Endothelial cell of umbilical vein (primary cell): ENCODE results near the gene TGFBR3. TPM values are rescaled to one million over a fixed set of nuclear protein-coding genes. Genes with fewer than 3 reads are reported as not detected.

Source experiments
- BruUV-seq: library from RNA; stranded (reverse); fragments of 400-500 nt; replicated peaks from 2 replicates; lab custom pipeline; 2021; lab: Mats Ljungman, UMichigan
- CTCF ChIA-PET: fragments of 300-600, 350-600 bp; sonication (Branson Sonifier 250); formaldehyde crosslinking; loops from one replicate; lab custom pipeline; 2021; ENCODE audit warnings: antibody characterized with exemption, inconsistent platforms; lab: Charles Lee
- POLR2A ChIA-PET: fragments of 300-600, 350-600 bp; sonication (Branson Sonifier 250); formaldehyde crosslinking; loops from one replicate; lab custom pipeline; 2021; ENCODE audit warnings: antibody characterized with exemption, inconsistent platforms; lab: Charles Lee
- DNase-seq: peaks from one replicate; pipeline ENCODE4 v3.0.0-alpha.2; 2011; ENCODE audit warnings: low read depth, low spot score
- FAIRE-seq: peaks from 2 replicates; lab custom pipeline; 2011; peaks lifted over from hg19 to GRCh38; lab: Jason Lieb, UNC
- H2AFZ ChIP-seq: 2 replicates; pipeline ENCODE4 v1.6.0; 2012; ENCODE audit warnings: low read depth, low read length, control low read depth, inconsistent platforms
- H3K27ac ChIP-seq: 2 replicates; pipeline ENCODE4 v1.5.1; 2011; ENCODE audit warnings: low read depth, mild to moderate bottlenecking, control low read depth, low read length, moderate library complexity; ENCODE audit not compliant: insufficient read depth
- H3K27me3 ChIP-seq, 2 experiments: 2 replicates each; pipeline versions ENCODE4 v1.6.0 to v1.6.1; 2011; ENCODE audit warnings: low read length in 2 of 2, mixed read lengths in 1 of 2; ENCODE audit not compliant: control insufficient read depth in 2 of 2, insufficient read depth in 2 of 2
- H3K36me3 ChIP-seq, 2 experiments: 2 replicates in 1 of 2; 3 replicates in 1 of 2; pipeline ENCODE4 v1.5.1; 2011; ENCODE audit warnings: low read length in 2 of 2, mild to moderate bottlenecking in 1 of 2, moderate library complexity in 1 of 2; ENCODE audit not compliant: control insufficient read depth in 2 of 2, insufficient read depth in 2 of 2; ENCODE audit errors: extremely low read depth in 1 of 2
- H3K4me1 ChIP-seq: 3 replicates; pipeline ENCODE4 v1.5.1; 2011; ENCODE audit warnings: mild to moderate bottlenecking, low read length; ENCODE audit not compliant: control insufficient read depth, insufficient read depth; ENCODE audit errors: extremely low read depth
- H3K4me2 ChIP-seq: 2 replicates; pipeline ENCODE4 v1.6.1; 2011; ENCODE audit warnings: low read length, control low read depth, mixed read lengths; ENCODE audit not compliant: insufficient read depth
- H3K4me3 ChIP-seq, 3 experiments: fragments of 200-600 bp in 1 of 3; sonication (generic), shearing (Covaris generic) in 1 of 3; replicated peaks in 1 of 3; 2 replicates each; pipeline ENCODE4 v1.5.1; 2011 to 2016; ENCODE audit warnings: control low read depth in 3 of 3, low read length in 3 of 3, mild to moderate bottlenecking in 2 of 3, inconsistent platforms in 1 of 3, low read depth in 1 of 3, moderate library complexity in 1 of 3; ENCODE audit not compliant: insufficient read depth in 1 of 3
- H3K79me2 ChIP-seq: 2 replicates; pipeline ENCODE4 v1.6.0; 2012; ENCODE audit warnings: low read length, inconsistent platforms; ENCODE audit not compliant: control insufficient read depth, insufficient read depth
- H3K9ac ChIP-seq: replicated peaks from 2 replicates; pipeline ENCODE3; 2011; ENCODE audit warnings: low read length, control low read depth; ENCODE audit not compliant: insufficient read depth; ENCODE audit errors: extremely low read depth
- H3K9me1 ChIP-seq: replicated peaks from 3 replicates; pipeline ENCODE4 v1.6.0; 2011; ENCODE audit warnings: mild to moderate bottlenecking, low read length; ENCODE audit not compliant: control insufficient read depth, insufficient read depth; ENCODE audit errors: extremely low read depth
- H3K9me3 ChIP-seq: replicated peaks from 2 replicates; pipeline ENCODE4 v1.5.1; 2012; ENCODE audit warnings: low read length, inconsistent platforms; ENCODE audit not compliant: control insufficient read depth, insufficient read depth
- H4K20me1 ChIP-seq: replicated peaks from 2 replicates; pipeline ENCODE3; 2011; ENCODE audit warnings: mild to moderate bottlenecking, low read length; ENCODE audit not compliant: control insufficient read depth, insufficient read depth; ENCODE audit errors: extremely low read depth
- FOS ChIP-seq: IDR thresholded peaks from 2 replicates; pipeline ENCODE4 v1.6.1; 2011; ENCODE audit warnings: mild to moderate bottlenecking, low read length, moderate library complexity, borderline replicate concordance; ENCODE audit not compliant: insufficient read depth
- GATA2 ChIP-seq: IDR thresholded peaks from 2 replicates; pipeline ENCODE4 v1.7.0; 2011; ENCODE audit warnings: low read depth, mild to moderate bottlenecking, moderate library complexity, mixed read lengths, low read length; ENCODE audit not compliant: insufficient read length, insufficient read depth
- JUN ChIP-seq: IDR thresholded peaks from 2 replicates; pipeline ENCODE4 v1.6.1; 2011; ENCODE audit warnings: borderline replicate concordance, low read depth; ENCODE audit not compliant: insufficient read length, insufficient read depth
- POLR2AphosphoS5 ChIP-seq: IDR thresholded peaks from 2 replicates; pipeline ENCODE4 v1.6.1; 2012; ENCODE audit warnings: low read depth, mild to moderate bottlenecking, control low read depth, low read length, moderate library complexity; ENCODE audit not compliant: insufficient read depth
- dilution Hi-C: fragments of 300-500 bp; cut with MboI; formaldehyde crosslinking; loops from one replicate; pipeline ENCODE4 v1.15.0; 2019; ENCODE audit warnings: low sequenced_read_pairs; ENCODE audit not compliant: extremely low pct_ligation_motif_present
- intact Hi-C: fragments of 100-400 bp; cut with micrococcal nuclease; formaldehyde crosslinking; loops from one replicate; pipeline ENCODE4 v1.10.0; 2022
- polyA plus RNA-seq, 4 experiments: library from polyadenylated mRNA; depleted of rRNA in 3 of 4; stranded (reverse) in 3 of 4; unstranded in 1 of 4; fragments of >200 nt; gene quantifications; 2 replicates each; pipeline versions ENCODE4 v1.2.1 to v1.2.3, GENCODE V29; 2011 to 2012; ENCODE audit warnings: missing spikeins in 1 of 4
- total RNA-seq: library from RNA; stranded (reverse); gene quantifications from 2 replicates; pipeline ENCODE4 v1.2.3, GENCODE V29; 2021
- TF ChIP-seq, protein P1 (sequence below): IDR thresholded peaks from 2 replicates; pipeline ENCODE4 v1.6.1; 2011; ENCODE audit not compliant: insufficient read depth, insufficient read length

Gene TGFBR3
- total and polyA plus RNA-seq, 2 donors (not counting 3 experiments of a cell fraction or from before 2014, with no cell fraction given) = 8.0 to 13.4 TPM

DNA sequence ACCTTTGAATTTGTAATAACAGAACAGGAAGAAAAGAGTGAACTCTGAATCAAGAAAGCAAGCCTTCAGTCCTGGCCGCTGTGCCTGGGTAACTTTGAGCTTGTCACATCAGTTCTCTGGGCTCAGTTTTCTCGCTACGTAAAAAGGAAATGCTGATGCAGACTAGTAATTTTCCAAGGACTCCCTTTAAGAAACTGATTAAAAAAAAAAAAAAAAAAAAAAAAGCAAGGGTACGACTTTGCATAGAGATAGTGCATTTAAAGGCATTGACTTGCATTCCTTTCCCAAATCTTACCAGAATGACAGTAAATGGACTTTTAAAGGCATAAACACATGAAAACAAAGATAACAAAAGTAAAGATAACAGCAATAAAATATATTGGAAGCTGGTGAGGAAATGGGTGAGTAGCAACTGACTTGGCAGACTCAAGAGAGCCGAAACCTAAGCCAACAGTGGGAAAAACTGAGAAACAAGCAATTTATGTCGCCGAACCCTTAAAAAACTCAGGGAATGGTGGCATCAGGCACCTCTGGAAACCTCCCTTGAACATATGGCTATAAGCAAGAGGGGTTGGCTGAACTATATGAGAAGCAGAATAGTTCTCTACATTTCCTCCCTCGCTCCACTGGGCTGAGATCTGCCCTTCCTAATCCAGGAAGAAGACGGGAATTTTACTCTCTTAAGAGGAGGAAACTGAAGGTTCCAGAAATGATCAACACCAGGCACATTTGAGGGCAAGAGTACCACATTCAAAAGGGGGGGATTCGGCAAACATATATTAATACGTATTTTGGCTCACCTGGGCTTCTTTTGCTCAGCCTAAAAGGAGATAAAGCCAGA is 196.1 kb downstream of the TGFBR3 start:
- H3K9me1 ChIP-seq = no peaks in the 10 kb centered on the region
- H3K36me3 ChIP-seq = peaks cover 0 to 4% of the 10 kb centered on the region in 2 experiments
- TF ChIP-seq FOS (no peak), GATA2 (peak; percentile 36)
- H3K4me2 ChIP-seq = peak overlapping the region; percentile 76
- H3K27me3 ChIP-seq = no peaks in the 10 kb centered on the region
- no peaks in the 10 kb centered on the region for H4K20me1 ChIP-seq
- H3K4me1 ChIP-seq = peaks cover 39% of the 10 kb centered on the region
- H3K9ac ChIP-seq = peak overlapping the region; percentile 26
- dilution Hi-C loops (no loop called here), intact Hi-C loops (loop anchor here (5.0 kb wide), 1 partner anchor 197 kb away; the partner anchor contains the start of gene TGFBR3)
- no peaks in the 10 kb centered on the region for H3K79me2 ChIP-seq
- peak overlapping the region; percentile 75 for H2AFZ ChIP-seq
- POLR2A ChIA-PET = no interaction called here
- H3K9me3 ChIP-seq = no peaks in the 10 kb centered on the region
- FAIRE-seq = peak; percentile 62
- H3K4me3 ChIP-seq = peak overlapping the region in 1 of 3 experiments; percentile 7
- BruUV-seq = no TSS peak
- peak; percentile 86 for DNase-seq
- CTCF ChIA-PET = interaction anchor here (0.7 to 1.5 kb wide), 12 partner anchors 9 to 196 kb away, joined by 3 to 8 read pairs (median 4); partner anchors contain the start of gene TGFBR3
- peak overlapping the region; percentile 41 for H3K27ac ChIP-seq

DNA sequence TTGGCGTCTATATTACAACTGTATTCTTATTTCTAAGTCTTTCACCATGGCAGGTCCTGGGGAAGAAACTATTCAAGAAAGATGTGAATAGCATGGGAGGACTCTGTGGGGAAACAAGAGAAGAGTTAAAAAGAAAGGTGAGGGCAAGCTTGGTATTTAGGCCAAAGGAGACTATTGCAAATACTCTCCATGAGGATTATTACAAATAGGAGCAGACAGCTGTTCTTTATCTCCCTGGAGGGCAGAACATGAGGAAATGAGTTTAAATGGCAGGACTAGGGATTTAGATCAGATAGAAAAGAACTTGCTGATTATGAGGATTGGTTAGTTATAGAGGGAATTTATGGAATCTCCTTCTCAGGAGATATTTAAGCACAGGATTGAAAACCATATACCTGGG is 198.5 kb downstream of the TGFBR3 start:
- H3K4me2 ChIP-seq = no peak overlapping the region
- FAIRE-seq = no peak
- no peaks in the 10 kb centered on the region for H3K9me1 ChIP-seq
- no peaks in the 10 kb centered on the region for H3K79me2 ChIP-seq
- dilution Hi-C loops (no loop called here), intact Hi-C loops (loop anchor here (5.0 kb wide), 1 partner anchor 200 kb away; the partner anchor contains the start of gene TGFBR3)
- H3K36me3 ChIP-seq = peaks cover 0 to 7% of the 10 kb centered on the region in 2 experiments
- no peaks in the 10 kb centered on the region for H3K27me3 ChIP-seq
- ChIA-PET CTCF (no interaction called here), POLR2A (no interaction called here)
- BruUV-seq = no TSS peak
- H3K4me1 ChIP-seq = peaks cover 44% of the 10 kb centered on the region
- TF ChIP-seq GATA2 = no peak
- TF ChIP-seq JUN = no peak
- no peak for TF ChIP-seq FOS
- TF ChIP-seq, protein P1, sequence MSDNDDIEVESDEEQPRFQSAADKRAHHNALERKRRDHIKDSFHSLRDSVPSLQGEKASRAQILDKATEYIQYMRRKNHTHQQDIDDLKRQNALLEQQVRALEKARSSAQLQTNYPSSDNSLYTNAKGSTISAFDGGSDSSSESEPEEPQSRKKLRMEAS = no peak
- no peak for TF ChIP-seq POLR2AphosphoS5
- no peak for DNase-seq
- no peaks in the 10 kb centered on the region for H3K9me3 ChIP-seq
- H3K9ac ChIP-seq = no peak overlapping the region
- H2AFZ ChIP-seq = no peak overlapping the region
- H3K27ac ChIP-seq = no peak overlapping the region
- H4K20me1 ChIP-seq = no peaks in the 10 kb centered on the region
- no peak overlapping the region for H3K4me3 ChIP-seq
